Mammary epithelial cell (primary cell): ENCODE results near the gene ERMARD.

Experiments
- EZH2 ChIP-seq: IDR thresholded peaks from 2 replicates; pipeline ENCODE4 v1.6.1; 2012; ENCODE audit warnings: low read length, inconsistent platforms, borderline replicate concordance
- TF ChIP-seq, protein P1 (sequence below), 2 donors: IDR thresholded peaks in 1 of 2; conservative IDR thresholded peaks in 1 of 2; 2 replicates each; pipeline ENCODE4 v1.5.1; 2011 to 2012; ENCODE audit warnings: inconsistent platforms in 2 of 2, low read length in 2 of 2, mild to moderate bottlenecking in 2 of 2, control low read depth in 1 of 2, low read depth in 1 of 2; ENCODE audit not compliant: insufficient read depth in 1 of 2; ENCODE audit errors: extremely low read depth in 1 of 2

GRCh38 chr6:169722362-169723199, 28.8 kb upstream of the ERMARD start:
- TF ChIP-seq EZH2 = no peak
- TF ChIP-seq, protein P1, sequence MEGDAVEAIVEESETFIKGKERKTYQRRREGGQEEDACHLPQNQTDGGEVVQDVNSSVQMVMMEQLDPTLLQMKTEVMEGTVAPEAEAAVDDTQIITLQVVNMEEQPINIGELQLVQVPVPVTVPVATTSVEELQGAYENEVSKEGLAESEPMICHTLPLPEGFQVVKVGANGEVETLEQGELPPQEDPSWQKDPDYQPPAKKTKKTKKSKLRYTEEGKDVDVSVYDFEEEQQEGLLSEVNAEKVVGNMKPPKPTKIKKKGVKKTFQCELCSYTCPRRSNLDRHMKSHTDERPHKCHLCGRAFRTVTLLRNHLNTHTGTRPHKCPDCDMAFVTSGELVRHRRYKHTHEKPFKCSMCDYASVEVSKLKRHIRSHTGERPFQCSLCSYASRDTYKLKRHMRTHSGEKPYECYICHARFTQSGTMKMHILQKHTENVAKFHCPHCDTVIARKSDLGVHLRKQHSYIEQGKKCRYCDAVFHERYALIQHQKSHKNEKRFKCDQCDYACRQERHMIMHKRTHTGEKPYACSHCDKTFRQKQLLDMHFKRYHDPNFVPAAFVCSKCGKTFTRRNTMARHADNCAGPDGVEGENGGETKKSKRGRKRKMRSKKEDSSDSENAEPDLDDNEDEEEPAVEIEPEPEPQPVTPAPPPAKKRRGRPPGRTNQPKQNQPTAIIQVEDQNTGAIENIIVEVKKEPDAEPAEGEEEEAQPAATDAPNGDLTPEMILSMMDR (conservative IDR thresholded peaks at IDR 0.05 in 1 of 2, IDR thresholded peaks at IDR 0.05 in 1 of 2; ENCODE audit: extremely low read depth in 1 of 2, insufficient read depth in 1 of 2, low read depth in 1 of 2, low read length in 2 of 2) = no peak
